Bronchial epithelial cell (primary cell): Measurements from ENCODE around the gene ATP1A4. TPM values are rescaled to one million over a fixed set of nuclear protein-coding genes. Genes with fewer than 3 reads are reported as not detected.

Source experiments
- DNase-seq: peaks from one replicate; pipeline ENCODE4 v3.0.0-alpha.2; 2010; ENCODE audit warnings: low read depth
- FAIRE-seq: peaks from 2 replicates; lab custom pipeline; 2011; peaks lifted over from hg19 to GRCh38; lab: Jason Lieb, UNC
- H3K27me3 ChIP-seq: 2 replicates; pipeline ENCODE4 v1.5.1; 2011; ENCODE audit warnings: low read length; ENCODE audit not compliant: control insufficient read depth, insufficient read depth
- H3K36me3 ChIP-seq: 2 replicates; pipeline ENCODE4 v1.5.1; 2011; ENCODE audit warnings: low read length; ENCODE audit not compliant: control insufficient read depth, insufficient read depth
- H3K4me3 ChIP-seq: 2 replicates; pipeline ENCODE4 v1.5.1; 2011; ENCODE audit warnings: mild to moderate bottlenecking, low read depth, low read length, control low read depth
- total RNA-seq: library from RNA; depleted of rRNA; stranded (reverse); fragments of >200 nt; gene quantifications from 2 replicates; pipeline ENCODE4 v1.2.1, GENCODE V29; 2014
- TF ChIP-seq, protein P1 (sequence below): IDR thresholded peaks from 2 replicates; pipeline ENCODE4 v1.5.1; 2011; ENCODE audit warnings: mild to moderate bottlenecking, moderate library complexity, low read length, control low read depth, inconsistent platforms; ENCODE audit not compliant: insufficient read depth, severe bottlenecking

Gene ATP1A4
- total RNA-seq, 1 donor from 2014 or later, result not detected

GRCh38 chr1:160206036-160206389 is 54.6 kb downstream of the ATP1A4 start:
- TF ChIP-seq, protein P1, sequence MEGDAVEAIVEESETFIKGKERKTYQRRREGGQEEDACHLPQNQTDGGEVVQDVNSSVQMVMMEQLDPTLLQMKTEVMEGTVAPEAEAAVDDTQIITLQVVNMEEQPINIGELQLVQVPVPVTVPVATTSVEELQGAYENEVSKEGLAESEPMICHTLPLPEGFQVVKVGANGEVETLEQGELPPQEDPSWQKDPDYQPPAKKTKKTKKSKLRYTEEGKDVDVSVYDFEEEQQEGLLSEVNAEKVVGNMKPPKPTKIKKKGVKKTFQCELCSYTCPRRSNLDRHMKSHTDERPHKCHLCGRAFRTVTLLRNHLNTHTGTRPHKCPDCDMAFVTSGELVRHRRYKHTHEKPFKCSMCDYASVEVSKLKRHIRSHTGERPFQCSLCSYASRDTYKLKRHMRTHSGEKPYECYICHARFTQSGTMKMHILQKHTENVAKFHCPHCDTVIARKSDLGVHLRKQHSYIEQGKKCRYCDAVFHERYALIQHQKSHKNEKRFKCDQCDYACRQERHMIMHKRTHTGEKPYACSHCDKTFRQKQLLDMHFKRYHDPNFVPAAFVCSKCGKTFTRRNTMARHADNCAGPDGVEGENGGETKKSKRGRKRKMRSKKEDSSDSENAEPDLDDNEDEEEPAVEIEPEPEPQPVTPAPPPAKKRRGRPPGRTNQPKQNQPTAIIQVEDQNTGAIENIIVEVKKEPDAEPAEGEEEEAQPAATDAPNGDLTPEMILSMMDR, result no peak
- peak; percentile 78 for DNase-seq
- no peaks in the 10 kb centered on the region for H3K27me3 ChIP-seq
- no peak for FAIRE-seq
- peaks cover 13% of the 10 kb centered on the region for H3K36me3 ChIP-seq
- H3K4me3 ChIP-seq, result peak overlapping the region; percentile 96

- peak overlapping the region; percentile 96 for H3K4me3 ChIP-seq
- no peak for FAIRE-seq
- H3K36me3 ChIP-seq, result peaks cover 18% of the 10 kb centered on the region
- TF ChIP-seq, protein P1, result no peak
- DNase-seq, result peak; percentile 72
- H3K27me3 ChIP-seq, result no peaks in the 10 kb centered on the region
Measured at GRCh38 chr1:160206421-160207117, 55.2 kb downstream of the ATP1A4 start.

- FAIRE-seq (no peak), DNase-seq (no peak)
- Histone ChIP-seq H3K4me3 (no peak overlapping the region), H3K27me3 (no peaks in the 10 kb centered on the region), H3K36me3 (peaks cover 18% of the 10 kb centered on the region)
- TF ChIP-seq, protein P1, result no peak
Measured at GRCh38 chr1:160207118-160207650, 55.8 kb downstream of the ATP1A4 start.

DNA sequence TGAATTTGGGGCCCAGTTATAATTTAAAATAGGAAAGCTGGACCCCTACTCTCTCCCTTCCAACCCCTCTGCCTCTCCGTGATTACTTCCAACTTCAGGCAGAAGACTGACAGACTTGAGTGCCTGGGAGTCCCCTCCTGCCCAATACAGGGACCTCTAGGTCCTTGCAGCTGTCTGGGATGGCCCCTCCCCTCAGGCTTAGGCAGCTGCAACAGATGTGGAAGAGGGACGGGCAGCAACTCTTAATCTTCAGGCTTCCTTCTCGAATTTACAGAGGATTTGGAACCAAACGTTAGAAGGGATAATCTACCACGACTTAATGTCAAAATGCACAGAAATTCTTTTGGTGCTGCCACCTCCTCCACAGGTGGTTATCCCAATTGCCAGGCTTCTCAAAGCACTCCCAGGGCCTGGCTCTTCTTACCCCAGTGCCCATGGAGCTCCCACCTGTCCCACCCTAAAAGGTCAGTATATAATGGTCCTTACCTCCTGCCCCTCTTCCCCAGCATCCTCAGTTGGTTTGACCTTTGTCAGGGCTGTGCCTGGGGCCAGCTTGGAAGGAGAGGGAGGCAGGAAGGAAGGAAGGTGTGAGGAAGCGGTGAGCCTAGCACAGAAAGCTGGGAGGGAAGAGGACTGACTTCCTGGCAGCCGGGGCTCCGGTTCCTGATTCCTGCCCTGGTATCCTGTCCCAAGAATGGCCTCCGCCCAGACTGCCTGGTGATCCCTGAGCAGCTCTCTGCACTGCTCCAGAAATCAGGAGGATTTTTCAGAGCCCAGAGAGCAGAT is 56.6 kb downstream of the ATP1A4 start:
- no peak for DNase-seq

DNA sequence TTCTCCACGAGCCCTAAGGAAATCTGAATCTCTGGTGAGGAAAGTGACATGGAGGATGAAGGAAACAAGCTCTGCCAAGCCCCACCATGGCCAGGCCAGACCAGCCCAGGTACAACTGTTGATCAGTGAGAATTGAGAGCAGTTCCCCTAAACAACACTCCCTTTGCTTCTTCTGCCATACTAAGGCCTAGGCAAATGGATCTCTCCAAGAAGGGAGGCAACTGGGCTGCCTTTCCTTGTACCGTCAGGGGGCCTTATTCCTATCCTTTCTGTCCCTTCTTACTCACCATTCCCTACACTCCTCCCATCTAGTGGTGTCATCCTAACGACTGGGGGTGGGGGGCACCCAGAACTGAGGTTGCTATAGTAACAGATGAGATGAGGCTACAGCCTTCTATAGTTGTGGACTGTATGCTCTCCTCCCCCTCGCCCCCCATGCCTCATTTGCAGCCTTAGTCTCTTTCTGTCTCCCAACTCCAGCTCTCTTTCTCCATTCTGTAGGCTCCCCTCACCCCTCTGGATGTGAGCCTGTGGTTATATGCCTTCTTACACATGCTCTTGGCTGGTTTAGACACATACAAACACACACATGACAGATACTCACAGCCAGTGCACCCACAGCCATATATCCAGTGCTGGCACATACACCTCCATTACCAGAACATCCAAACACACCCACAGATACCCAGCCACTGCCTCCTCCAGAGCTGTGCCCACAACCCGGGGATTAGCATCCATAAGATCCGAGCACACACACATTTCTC is 57.3 kb downstream of the ATP1A4 start:
- FAIRE-seq, result no peak
- peaks cover 24% of the 10 kb centered on the region for H3K36me3 ChIP-seq
- TF ChIP-seq, protein P1, result no peak
- H3K4me3 ChIP-seq, result no peak overlapping the region
- H3K27me3 ChIP-seq, result no peaks in the 10 kb centered on the region
- DNase-seq, result no peak

More for the DNA sequence above, 56.6 kb downstream of the ATP1A4 start:
- H3K27me3 ChIP-seq, result no peaks in the 10 kb centered on the region
- no peak overlapping the region for H3K4me3 ChIP-seq
- TF ChIP-seq, protein P1, result no peak
- H3K36me3 ChIP-seq, result peaks cover 18% of the 10 kb centered on the region
- no peak for FAIRE-seq
